ENCODE measurements around the gene MYLK4.

DNA sequence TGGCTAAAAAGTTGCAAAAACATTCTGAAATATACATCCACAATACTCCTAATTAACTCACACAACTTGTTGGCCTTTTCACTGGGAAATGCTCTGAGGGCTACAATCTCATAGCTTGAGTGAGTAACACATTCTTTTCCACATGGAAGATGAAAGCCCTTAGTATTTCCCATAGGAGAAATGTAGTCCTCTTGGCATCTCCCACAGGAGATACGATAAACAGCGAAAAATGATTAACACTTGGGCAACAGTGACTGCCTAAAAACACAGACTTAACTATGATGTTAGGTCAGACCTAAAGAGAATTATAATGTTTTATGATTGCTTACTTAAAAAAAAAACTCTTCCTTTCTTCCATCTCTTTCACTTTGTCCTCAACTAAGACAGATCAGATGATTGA lies 9.0 kb downstream of the MYLK4 start:
- TF ChIP-seq, protein P1, sequence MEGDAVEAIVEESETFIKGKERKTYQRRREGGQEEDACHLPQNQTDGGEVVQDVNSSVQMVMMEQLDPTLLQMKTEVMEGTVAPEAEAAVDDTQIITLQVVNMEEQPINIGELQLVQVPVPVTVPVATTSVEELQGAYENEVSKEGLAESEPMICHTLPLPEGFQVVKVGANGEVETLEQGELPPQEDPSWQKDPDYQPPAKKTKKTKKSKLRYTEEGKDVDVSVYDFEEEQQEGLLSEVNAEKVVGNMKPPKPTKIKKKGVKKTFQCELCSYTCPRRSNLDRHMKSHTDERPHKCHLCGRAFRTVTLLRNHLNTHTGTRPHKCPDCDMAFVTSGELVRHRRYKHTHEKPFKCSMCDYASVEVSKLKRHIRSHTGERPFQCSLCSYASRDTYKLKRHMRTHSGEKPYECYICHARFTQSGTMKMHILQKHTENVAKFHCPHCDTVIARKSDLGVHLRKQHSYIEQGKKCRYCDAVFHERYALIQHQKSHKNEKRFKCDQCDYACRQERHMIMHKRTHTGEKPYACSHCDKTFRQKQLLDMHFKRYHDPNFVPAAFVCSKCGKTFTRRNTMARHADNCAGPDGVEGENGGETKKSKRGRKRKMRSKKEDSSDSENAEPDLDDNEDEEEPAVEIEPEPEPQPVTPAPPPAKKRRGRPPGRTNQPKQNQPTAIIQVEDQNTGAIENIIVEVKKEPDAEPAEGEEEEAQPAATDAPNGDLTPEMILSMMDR (IDR thresholded peaks at IDR 0.05), result no peak
- TF ChIP-seq EP300 (IDR thresholded peaks at IDR 0.05) (no peak), POLR2A (IDR thresholded peaks at IDR 0.05; ENCODE audit: low read depth) (no peak), POLR2AphosphoS5 (IDR thresholded peaks at IDR 0.05) (no peak)
